Stimulated activated CD4-positive, alpha-beta T cell treated with anti-CD3 and anti-CD28 coated beads, Interleukin-15, amount 100 ng/mL, for 24 hours (primary cell): ENCODE measurements around the gene CAMK4.
"Not testable (repeated sequence)": the region's sequence is repeated elsewhere in the genome, so short reads cannot be mapped to it uniquely, and the experiment has no call there.

Experiments
- DNase-seq: peaks from one replicate; pipeline ENCODE4 v3.0.0-alpha.2; 2020

CAMK4 gene

DNA sequence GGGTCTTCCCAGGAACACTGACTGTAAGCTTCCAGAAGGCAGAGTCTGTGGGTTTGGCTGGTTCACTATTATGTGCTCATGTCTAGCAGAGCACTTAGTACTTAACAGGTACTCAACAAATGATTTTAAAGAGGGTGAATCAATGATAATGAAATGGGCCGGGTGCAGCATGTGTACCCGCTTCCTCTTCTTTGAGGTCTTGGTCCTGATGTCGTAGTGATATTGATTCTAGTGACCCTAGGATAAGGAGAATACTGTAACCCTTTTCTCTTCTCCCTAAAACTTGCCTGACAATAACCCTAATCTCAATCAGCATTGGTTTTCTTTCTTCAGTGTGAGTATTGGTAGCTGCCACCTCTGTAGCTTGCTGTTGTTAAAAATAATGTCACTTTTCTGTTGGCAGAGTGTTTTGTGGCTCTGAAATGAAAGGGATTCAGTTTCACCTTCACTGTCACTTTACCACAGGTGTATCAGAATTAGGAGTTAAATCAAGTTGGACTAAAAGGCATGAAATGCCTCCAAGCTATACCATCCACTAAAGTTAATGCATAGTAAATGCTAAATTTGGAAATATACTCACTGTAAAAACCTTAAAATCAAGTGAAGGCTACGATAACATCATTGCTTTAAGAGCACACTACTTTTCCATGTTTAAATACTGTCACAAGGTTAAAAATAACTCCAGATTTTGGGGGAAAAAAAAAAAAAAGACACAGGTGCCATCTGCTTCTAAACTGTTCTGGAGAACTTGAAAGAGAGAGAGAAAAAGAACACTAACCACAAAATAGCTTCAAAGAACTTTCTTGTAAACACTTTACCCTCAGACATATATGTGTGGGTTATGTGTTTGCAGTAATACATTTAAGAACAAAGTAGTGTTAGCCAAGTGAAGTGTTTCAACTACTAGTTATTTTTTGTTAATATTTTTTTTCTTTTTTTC, 6.0 kb downstream of the CAMK4 start:
- no peak for DNase-seq

DNA sequence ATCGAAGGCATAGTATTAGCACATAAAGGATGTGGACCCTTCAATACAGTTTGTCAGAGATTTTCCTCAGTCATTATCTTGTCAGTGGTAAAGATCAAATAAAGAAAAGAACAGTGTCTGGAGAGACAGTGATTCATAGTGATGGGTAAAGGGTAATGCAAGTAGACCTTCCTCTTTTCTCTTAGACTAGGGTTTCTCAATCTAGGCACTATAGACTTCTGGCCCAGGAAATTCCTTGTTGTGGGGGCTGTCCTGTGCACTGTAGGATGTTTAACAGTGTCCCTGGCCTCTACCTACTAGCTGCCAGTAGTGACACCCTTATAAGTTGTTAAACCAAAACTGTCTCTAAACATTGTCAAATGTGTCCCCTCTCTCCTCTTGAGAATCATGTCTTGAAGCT, 6.9 kb downstream of the CAMK4 start:
- no peak for DNase-seq

DNA sequence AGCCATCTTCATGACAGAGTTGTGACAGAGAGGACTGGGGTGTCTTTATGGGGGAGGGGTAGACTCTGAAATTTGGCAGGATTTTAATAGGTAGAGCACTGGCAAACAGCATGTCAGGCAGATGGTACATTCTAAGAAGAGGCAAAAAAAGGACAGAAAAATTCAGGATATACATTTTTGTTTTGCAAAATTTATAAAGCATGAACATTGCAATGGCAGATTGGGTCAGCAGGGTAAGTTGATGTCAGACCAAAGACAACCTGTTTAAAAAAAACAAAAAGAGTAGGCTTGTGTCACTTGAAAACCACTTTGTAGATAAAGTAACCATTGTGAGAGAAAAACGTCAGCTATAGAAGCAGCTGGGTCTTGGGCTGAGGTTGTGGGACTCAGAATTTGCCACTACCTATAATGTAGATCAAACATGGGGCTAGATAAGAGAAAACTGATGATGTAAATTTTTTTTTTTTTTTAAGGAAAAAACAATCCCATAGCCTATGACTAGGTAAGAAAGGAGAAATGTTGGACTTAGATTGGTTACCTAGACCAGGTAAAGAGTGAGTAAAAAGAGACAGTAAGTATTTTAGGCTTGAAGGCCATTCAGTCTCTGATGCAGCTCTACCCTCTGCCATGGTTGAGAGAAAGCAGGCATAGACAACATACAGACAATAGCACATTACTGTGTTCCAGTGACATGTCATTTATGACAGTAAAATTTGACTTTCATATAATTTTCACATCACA, 8.3 kb downstream of the CAMK4 start:
- DNase-seq, result no peak

DNA sequence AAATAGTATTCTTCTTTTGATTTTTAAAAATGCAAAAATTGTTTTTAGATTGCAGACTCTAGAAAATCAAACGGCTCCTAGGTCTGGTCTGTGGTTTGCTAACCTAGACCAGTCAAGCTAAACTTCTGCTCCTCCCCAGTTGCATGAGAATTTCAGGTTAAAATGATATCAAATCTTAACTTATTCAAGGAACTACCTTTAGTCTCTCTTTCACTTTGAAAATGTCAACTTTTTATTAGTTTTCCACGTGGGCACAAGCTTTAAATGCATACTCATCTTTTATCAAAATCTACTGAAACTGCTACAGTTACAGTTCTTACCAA, 8.8 kb downstream of the CAMK4 start:
- no peak for DNase-seq

DNA sequence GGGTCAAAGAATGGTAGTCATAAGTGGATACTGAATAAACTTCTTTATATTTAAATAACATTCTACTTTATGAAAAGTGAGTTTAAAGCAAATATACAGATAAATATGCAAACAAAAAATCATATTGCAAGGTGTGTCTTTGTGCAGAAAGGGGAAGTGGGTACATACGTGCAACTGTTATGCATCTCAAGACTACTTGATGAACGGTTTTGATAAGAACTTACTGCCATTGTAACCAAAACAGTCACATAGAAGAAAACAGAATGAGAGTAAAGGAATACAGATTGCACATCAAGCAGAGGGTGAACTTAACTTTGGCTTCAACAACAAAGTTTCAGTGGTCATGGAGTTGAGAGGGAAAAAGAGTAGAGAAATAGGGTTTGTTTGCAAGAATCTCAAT, 9.9 kb downstream of the CAMK4 start:
- no peak for DNase-seq

DNA sequence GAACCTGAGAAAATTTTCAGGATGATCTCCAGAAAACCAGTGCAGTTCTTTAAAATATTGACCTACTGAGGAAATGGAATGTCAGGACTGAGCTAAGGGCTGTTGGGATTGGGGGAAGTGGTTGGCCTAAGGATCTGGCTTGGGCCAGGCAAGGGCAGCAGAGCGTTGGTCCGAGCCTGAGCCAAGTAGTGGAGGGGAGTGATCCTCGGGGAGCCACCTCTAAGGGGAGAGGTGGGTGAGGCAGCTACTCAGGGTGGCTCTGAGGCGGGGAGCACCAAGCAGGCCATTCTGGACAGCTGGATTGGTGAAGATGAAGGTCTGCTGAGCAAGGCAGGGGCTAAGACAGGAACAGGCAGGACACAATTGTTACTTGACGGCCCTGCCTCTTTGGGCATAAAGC, 11.5 kb downstream of the CAMK4 start:
- no peak for DNase-seq

DNA sequence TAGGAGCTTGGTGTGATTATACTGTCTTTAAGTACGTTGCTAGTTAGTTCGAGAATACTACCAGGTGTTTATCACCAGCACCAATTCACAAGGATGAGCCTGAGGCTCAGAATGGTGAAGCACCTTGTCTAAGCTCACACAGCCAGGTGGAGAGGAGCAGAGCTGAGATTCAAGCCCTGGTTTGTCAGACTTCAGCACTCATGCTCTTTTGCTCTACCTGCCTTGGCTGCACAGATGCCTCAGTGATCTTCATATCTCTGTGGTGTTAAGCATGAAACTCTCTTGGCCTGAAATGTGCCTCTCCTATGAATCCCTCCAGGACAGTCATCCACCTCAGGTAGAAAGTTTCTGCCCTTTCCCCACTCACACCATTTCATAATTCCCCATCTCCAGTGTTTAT, 12.2 kb downstream of the CAMK4 start:
- no peak for DNase-seq

DNA sequence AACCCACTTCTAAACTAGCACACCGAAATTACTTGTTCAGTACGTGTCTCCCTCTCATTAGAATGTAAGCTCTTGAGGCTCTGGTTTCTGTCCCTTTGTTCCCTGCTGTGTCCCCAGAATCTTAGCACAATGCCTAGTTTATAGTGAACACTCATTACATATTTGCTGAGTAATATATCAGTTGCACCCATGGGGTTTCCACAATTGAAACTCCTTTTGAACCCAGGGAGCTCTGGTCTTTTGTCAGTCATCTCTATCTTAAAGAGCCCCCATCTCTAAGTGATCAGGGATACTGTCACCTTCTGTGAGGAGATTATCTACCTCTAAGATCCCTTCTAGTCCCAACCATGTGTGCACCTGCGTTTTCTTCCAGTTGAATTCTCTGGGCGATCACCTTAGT, 12.8 kb downstream of the CAMK4 start:
- no peak for DNase-seq

DNA sequence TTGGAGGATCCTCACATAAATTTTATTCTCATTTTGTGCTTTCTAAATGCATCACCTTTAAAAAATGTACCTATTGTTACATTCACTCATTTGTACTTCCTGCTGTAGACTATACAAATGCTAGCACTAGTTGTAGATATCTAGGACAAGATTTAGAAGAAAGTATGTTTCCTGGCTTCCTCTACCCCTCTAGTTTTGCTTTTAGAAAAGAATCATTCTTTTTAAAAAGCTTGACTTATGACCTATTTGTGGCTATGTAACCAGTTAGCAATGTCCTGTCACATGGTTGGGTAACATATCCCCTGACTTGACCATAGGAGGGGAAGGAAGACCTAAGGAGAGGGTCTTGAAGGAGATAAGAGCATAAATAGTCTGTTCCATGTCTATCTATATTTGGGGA, 13.3 kb downstream of the CAMK4 start:
- DNase-seq, result no peak

DNA sequence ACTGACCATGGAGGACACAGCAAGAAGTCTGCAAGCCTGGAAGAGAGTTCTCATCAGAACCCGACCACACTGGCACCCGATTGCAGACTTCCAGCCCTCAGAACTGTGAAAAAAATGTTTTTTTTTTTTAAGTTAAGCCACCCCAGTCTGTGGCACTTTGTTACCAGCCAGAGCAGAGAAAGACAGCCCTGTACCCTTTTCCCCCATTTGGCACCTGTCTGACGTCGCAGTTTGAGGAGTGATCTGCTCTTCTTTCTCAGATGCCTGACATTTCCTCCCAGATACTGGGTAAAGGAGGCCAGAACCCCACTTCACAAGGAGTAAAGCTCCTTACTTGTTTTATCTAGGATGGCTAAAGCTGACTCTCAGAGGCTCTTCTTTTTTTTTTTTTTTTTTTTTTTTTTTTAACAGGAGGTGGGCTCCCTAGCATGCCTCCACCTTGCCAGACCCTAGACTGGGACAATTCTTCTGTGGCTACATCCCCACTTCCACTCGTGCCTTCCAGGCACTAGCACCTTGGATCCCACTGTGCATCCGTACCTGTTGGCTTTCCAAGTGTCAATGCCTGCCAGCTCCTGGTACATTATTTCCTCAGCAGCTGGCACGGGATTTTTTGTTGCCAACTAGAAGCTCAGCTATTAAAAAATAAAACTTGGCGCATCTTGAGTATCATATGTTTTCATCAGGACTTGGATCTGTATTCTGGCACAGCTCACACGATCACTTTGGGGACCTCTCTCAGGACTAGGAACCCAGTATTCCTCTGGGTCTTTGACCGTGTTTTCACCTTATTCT, 14.4 kb downstream of the CAMK4 start:
- DNase-seq, result no peak

DNA sequence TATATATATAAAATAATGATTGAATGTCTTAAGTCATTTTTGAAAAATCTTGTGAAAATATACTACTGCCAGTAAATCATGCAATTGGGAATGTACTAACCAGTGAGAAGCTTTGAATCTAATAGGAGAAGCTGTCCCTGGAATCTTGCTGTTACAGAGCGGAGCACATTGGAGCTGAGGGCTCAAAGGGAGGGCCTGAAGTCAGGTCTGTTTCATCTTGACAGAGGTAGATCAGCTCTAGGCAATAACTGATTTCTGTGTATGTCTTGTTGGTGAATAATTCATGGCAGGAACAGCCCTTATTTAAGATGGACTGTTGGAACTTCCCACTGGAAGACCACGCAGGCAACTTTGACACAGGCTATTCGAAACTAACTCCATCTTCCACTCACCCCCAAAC, 17.5 kb downstream of the CAMK4 start:
- DNase-seq, result no peak

DNA sequence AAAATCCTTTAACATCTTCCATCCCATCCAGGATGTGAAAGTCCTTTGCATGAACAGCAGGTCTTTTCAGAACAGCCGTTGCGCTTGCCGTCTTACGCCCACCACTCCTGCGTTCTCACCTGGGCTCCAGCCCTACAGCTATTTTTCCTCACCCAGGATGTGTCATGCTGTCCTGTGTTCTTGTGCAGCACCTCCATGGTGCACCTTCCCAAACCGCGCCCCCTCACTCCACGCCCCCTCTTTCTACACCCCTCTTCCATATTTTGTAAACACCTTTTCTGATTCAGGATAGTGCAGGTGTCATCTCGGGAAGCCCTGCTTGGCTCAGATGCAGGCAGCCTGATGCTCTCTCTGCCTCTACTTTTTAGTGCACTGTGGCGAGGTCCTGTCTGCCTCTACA, 18.4 kb downstream of the CAMK4 start:
- DNase-seq, result peak; percentile 19

DNA sequence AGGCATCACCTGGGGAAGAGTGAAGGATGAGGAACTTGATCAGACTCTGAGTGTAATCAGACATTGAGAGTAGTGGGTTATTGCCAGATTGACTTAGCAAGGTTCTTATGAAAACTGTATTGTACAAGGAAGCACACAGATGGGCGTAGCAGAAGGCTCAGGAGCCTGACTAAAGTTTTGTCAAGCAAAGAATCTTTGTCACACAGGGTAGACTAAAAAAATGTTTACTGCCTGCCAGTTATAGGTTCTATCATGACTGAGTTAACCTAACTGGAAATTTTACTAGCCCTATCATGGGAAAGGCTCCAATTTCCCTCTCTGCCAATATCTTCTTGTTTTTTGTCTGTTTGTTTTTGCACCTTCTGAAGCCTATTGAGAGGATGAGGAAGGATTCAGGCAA, 19.1 kb downstream of the CAMK4 start:
- DNase-seq, result no peak

DNA sequence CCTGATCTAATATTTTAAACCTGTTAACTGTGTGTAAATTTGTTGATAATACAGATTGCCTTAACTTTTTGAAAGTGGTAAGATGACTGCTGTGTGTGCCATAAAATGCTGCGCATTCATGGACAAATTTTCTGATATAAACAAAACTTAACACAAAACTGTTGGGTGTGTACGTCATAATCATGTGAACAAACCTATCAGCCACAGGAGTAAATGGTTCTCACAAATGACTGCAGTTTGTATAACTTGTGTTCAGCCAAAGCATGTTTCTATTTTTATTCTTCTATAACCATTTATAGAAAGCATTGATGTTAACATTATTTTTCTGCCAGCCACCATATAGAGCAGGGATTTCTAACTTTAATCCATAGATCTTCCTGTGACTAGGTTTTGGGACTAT, 21.5 kb downstream of the CAMK4 start:
- no peak for DNase-seq

DNA sequence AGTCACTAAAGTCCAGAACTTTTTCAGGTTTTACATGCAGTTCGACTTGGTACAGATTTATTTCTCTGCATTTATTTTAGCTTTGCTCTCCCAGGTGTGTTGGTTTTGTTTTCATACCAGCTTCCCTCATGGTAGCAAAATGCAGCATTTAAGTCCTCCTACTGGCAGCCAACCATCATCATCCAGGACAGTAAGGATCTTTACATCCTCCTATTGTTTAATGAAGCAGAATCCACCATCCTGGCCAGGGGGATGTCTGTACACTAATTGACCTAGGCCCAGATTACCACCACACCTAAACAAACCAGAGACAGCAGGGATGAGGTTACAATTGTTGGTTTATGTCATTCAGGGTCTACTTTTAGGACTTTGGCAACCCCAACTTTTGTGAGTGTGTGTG, 22.3 kb downstream of the CAMK4 start:
- DNase-seq, result no peak

DNA sequence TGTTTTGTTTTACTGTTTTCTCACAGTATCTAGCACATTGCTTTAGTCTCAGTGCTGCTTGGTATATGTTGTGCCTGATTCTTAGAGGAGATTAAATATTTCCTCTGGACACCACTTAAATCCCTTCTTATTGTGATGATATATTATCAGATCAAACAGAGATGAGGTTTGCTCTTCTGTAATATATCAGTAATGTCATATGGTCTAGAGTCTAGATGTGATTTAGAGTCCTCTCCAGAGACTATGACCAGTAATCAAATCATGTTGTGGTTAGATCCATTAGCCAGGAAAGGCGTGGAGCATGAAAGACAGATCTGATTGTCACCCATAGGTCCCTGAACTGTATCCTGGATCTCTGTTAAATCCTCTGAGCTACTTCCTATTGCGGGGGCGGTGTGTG, 24.4 kb downstream of the CAMK4 start:
- no peak for DNase-seq

DNA sequence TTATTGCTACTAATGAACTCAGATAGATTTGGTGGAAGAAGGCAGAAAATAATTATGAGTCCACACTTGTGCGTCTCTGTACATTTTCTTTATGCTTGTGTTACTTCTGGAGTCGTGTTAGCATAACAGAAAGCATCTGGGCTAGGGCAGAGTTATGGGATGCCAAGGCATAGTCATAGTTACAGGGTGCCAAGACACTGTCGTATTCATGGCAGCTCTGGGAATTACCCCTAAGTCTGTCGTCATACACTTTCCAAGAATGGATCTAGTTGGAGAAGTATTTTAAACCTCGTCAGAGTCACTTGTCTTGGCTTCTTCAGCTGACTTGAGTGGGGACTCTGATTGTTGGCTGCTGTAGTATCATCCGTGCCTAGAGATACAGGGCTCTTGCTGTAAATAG, 27.7 kb downstream of the CAMK4 start:
- DNase-seq, result no peak

DNA sequence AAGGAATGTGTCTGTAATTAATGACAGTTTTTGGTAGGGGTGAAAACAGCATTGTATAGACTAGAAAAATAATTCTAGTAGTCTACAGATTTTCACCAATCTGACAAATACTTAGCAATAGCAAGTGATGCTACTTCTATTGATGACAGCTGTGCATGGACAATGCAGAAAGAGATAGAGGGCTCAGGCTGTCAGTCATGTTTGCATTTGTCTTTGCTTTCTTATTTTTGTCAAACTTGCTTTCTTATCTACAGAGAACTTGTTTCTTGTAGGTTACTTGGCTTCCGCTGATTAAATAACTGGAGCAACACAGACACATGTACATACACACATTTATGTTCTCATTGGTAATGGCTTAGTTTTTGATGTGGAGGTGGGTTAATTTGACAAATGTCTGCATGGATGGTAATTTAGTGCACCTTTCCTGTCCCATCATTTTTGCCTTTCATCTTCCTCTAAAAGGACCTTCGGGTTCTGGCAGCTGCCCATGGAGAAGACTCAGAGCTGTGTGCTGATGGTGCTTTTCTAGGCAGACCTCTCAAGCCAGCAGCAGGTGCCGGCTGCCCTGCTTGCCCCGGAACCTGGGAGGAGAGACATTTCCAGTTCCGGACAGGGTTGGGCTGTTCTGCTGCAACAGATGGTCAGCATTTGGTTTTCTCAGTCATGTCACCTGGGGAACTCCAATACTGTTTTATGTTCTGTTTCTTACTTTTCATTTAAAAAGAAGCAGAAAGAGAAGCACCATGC, 28.8 kb downstream of the CAMK4 start:
- DNase-seq, result no peak

DNA sequence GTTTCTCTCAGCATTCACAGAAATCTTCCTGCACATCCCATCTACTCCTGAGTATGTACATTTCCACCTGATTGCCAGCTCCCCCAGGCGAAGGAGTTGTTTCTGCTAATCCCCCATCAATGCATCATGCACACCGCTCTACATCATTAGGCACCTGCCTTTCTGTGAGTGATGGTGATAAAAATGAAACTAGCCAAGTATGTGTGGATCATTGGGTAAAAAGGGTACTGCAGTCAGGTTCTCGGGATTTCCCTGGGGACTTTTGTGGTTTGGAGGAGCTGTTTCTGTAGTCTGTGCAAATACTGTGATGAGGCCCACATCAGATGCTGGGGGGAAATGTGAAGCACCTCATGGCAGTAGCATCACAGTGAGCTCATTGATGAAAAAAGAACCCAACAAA, 30.4 kb downstream of the CAMK4 start:
- DNase-seq, result peak; percentile 85

DNA sequence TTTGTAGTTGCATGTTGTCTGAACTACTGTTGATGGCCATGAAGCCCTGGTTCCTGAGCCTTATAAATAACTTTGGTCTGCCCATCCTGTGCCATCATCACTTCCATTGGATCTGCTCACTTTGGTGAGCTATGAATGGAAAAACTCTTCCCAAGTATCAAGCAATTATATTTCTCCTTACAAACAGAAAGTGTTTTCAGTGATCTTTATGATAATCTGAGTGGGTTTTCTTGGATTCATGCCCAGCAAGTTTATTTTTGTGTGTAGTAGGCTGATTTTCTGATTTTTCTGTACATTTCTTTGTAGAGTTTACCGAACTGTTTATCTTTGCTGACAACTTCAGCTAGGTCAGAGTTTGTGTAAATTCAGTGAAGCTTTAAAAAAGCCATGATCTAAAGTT, 31.0 kb downstream of the CAMK4 start:
- DNase-seq, result no peak

DNA sequence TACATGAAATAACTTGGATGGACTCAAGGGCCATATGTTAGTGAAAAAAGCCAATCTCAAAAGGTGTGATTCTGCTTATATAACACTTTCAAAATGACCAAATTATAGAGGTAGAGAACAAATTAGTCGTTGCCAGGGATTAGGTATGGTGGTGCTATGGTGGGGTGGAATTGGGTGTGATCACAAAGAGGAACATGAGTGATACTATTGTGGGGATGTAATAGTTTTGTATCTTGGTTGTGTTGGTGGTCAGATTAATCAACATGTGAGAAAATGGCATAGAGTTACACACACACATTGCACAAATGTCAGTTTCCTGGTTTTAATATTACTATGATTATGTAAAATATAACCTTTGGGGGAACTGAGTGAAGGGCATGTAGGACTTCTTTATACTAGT, 31.9 kb downstream of the CAMK4 start:
- peak; percentile 21 for DNase-seq

DNA sequence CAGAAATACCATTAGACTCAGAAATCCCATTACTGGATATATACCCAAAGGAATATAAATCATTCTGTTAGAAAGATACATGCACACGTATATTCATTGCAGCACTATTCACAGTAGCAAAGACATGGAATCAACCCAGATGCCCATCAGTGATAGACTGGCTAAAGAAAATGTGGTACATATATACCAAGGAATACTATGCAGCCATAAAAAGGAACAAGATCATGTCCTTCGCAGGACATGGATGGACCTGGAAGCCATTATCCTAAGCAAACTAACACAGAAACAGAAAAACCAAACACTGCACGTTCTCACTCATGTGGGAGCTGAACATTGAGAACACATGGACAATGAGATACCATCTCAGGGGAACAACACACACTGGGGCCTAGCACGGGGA, 33.4 kb downstream of the CAMK4 start:
- DNase-seq, result not testable (repeated sequence)

DNA sequence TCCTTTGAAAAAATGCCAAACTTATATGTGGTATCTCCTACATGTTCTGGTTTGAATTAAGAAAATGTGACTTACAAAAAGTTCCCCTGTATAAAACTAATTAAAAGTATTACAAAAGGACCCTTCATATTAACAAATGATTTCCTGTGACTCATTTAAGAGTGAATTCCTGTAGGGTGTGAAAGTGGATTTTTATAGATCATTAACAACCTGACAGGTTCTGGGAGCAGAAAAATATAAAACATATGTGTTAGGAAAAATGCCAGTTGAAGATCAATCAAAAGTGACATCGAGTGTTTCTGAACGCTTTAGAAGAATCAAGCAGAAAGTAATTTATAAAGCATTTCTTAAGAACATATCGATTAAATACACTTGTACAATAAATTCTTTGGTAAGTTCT, 35.5 kb downstream of the CAMK4 start:
- DNase-seq, result no peak
